Left cardiac atrium (tissue), 4 donors: ENCODE results near the gene CCNF. TPM values are rescaled to one million over a fixed set of nuclear protein-coding genes. Genes with fewer than 3 reads are reported as not detected.
"Not testable (repeated sequence)": the region's sequence is repeated elsewhere in the genome, so short reads cannot be mapped to it uniquely, and the experiment has no call there.

ENCODE experiments used
- ATAC-seq, 2 donors: fragments of 200-7000 bp; cut with Tn5 transposase; one replicate each; pipeline ENCODE4 v1.9.1; 2020; ENCODE audit warnings: mild to moderate bottlenecking in 2 of 2, moderate library complexity in 2 of 2
- DNase-seq: peaks from one replicate; pipeline ENCODE4 v3.0.0-alpha.2; 2020
- intact Hi-C, 2 donors: fragments of 100-400 bp; cut with DNase I; formaldehyde crosslinking; loops; one replicate each; pipeline versions ENCODE4 v1.14.1 to v1.15.1; 2022 to 2023
- total RNA-seq, 2 donors: library from RNA; stranded (reverse); fragmentation: NEBNext Ultra II Directional; extraction: Animal tissue kit (Norgen Biotek cat#: 25700); gene quantifications; one replicate each; pipeline ENCODE4 v1.2.1, GENCODE V29; 2021
- donor health status: DM: no; HTN: yes; CAD: no.
- donor health status: DM: no; HTN: yes; CAD: no; lungs with severe emphysema.
- donor health status: DM: yes; HTN: yes; CAD: no.
- donor health status: Dilated cardiomyopathy.

The CCNF gene
- total RNA-seq, 2 donors from 2014 or later, result 1.6 to 2.1 TPM

DNA sequence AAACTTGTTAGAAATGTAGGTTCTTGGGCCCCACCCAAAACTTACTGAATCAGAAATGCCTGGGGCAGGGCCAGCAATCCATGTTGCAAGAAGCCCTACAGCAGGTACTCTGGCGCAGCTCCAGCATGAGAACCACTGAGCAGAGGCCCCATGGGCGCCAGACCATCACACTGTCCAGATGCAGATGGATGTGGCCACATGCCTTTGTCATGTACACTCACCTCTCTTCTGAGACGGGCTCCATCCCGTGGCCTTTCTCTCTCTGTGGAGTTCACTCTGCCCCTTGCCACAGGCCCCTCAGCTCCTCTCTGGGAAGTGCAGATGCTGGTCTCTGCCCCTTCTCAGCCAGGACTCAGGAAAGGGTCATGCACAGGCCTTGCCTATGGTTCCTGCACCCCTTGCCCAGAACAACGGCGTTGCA, 2.3 kb upstream of the CCNF start:
- intact Hi-C loops, result loop anchor here in 1 of 2 donors (10.0 kb wide), 1 partner anchor 68 kb away; no protein-coding TSS in a partner anchor
- ATAC-seq, result no peak
- no peak for DNase-seq

DNA sequence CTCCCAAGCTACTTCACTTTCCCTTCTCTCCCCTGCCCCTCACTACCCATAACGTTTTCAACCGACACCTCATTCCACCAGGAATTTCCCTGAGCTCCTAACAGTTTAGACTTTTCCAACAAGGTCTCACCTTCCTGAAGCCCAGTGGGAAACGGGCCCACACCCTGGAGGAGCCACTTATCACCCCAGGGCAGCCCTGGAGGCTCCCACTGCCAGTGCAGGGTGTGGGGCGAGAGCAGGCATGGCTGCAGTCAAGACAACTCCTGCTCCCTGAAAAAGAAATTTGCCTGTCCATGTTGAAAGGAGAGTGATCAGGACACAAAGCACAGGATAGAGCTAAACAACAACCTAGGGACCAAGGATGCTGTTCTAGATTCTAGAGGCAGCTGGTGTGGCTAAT, 1.7 kb upstream of the CCNF start:
- intact Hi-C loops, result loop anchor here in 1 of 2 donors (10.0 kb wide), 1 partner anchor 67 kb away; no protein-coding TSS in a partner anchor
- DNase-seq (no peak), ATAC-seq (no peak)

DNA sequence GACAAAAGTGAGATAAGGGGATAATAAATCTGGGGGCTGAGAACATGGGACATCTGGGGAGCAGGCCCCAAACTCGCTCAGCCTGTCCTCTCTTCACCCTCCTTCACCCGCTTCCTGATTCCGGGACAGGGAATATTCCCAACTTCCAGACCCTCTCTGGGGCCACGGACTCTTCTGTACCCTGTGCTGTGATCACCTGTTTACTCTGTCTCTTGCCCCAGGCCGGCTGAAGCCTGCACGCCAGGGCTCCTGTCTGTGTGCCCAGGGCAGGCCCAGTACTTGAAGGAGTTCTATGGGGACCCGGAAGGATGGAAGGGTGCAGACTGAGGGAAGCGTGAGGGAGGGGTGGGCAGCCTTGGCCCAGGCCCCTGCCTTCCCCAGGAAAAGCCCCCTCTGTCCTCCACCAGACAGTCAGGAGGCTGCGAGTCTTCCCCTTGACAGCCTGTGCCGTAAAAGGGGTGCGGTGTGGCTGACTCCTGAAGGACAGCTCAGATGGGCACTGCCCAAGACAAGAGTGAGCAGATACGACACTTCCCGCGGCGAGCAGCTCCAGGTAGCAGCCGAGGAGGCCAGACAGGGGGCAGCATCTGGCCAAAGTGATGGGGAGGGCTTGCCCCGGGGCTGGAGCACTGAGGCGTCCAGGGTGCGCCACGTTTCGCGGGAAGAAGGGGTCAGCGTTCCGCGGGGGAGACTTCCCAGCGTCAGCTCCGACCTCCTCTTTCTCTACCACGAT, 1.0 kb upstream of the CCNF start:
- DNase-seq (peak; percentile 43), ATAC-seq (peak; percentile 17 to 39)
- intact Hi-C loops, result loop anchor here in 1 of 2 donors (10.0 kb wide), 1 partner anchor 67 kb away; no protein-coding TSS in a partner anchor

DNA sequence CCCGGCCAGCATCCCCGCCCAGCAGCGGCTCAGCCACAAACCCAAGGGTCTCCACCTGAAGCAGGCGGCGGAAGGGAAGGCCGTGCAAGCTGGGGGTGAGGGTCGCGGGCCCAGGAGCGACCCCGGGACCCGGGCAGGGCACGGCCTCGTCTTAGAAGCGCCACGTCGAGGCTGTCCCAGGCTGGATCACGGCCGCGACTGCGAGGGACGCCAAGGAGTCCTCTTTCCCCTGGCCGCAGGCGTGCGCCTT, 538 bp upstream of the CCNF start:
- intact Hi-C loops, result loop anchor here in 1 of 2 donors (10.0 kb wide), 1 partner anchor 66 kb away; no protein-coding TSS in a partner anchor
- DNase-seq, result no peak
- ATAC-seq, result peak; percentile 47 to 48

DNA sequence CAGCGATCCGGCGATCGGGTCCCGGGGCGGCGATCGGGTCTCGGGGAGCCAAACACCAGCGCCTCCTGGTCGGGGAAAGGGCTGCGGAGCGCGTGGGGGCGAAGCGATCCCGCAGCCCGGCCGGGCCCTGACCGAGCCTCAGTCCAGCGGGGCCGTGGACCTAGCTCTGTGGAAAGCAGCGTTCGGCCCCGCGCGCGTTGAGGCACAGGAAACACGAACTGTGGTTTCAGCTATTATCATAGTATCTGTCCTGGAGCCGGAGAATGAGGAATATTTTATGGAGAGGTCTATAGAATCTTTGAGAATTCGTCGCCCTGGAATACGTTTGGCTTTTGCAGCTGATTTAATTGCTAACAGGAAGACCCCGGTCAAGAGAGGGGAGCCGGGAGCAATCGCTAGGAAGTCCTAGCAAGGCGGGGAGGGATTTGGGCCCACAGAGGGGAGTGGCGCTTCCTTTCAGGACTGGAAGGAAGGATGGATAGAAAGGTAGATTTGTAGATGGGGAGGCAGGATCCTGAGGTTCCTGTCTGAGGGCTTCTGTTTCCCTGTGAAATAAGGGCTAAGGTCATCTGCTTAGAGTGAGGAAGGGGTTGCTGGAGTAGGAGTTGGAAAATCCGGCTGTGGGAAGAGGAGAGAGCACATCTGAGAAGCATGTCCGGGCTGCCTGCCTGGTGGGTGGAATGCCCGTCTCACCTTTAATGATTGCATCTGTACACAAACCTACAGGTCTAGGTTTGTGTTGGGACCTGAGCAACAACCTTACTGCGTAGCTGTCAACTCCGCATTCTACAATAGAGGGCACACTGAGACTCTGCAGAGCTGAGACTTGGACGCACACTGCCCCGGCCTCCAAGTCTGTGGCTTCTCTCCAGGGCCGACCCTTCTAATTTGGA, 770 bp downstream of the CCNF start:
- DNase-seq (no peak), ATAC-seq (peak; percentile 7 to 16)
- intact Hi-C loops, result loop anchor here in 1 of 2 donors (10.0 kb wide), 1 partner anchor 65 kb away; no protein-coding TSS in a partner anchor

DNA sequence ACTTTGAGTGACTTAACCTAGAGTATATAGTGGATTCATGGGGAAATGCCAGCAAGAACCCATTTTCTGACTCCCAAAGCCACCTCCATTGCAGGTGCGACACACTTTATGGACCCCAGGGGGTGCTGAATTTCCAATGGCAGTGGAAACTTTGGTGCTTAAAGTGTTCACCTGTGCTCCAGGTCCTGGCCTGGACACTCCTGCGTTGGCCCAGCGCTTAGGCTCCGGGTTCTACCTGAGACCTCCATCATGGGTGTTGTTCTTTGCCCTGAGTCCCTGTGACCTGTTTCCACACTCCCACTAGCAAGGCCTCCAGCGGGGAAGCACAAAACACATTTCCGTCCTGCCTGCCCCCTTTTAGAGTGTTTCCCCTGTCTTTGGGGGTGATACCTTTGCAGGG, 3.0 kb downstream of the CCNF start:
- intact Hi-C loops, result no loop called here
- DNase-seq, result no peak
- no peak for ATAC-seq

DNA sequence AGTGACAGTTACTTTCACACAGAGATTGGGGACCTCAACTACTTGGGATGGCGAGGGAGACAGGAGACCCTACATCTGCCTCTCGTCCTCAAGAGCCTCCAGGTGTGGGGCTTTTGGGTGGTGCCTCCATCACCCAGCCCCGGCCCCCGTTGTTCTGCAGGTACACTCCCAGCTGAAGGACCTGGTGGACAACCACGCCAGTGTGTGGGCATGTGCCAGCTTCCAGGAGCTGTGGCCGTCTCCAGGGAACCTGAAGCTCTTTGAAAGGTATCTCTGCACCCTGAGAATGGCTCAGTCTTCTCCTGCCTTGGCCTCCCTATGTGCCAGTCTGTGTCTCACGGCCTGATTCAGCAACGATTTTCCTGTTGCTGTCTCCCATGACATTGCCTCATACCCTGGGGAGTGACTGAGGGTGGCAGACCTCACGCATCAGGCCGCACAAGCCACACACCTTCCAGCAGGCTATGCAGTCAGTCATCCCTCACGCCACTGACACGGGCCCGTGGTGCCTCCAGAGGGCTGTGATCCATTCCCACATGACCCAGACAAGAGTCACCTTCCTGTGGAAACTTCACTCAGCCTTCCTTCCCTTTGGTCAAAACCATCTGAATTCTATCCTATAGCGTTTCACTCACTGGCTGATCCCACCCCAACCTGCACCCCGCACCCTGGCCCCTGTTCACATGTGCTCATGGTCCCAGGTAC, 3.7 kb downstream of the CCNF start:
- DNase-seq (no peak), ATAC-seq (no peak)
- intact Hi-C loops, result no loop called here

DNA sequence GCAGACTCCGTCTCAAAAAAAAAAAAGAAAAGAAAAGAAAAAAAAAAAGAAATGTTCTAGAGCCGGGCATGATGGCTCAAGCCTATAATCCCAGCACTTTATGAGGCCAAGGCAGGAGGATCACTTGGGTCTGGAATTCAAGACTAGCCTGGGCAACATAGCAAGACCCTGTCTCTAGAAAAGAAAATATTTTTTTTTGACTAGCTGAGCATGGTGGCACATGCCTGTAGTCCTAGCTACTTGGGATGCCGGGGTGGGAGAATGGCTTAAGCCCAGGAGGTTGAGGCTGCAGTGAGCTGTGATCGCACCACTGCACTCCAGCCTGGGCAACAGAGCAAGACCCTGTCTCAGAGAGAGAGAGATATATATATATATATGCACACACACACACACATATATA, 6.0 kb downstream of the CCNF start:
- intact Hi-C loops, ATAC-seq, DNase-seq: not testable (repeated sequence)

DNA sequence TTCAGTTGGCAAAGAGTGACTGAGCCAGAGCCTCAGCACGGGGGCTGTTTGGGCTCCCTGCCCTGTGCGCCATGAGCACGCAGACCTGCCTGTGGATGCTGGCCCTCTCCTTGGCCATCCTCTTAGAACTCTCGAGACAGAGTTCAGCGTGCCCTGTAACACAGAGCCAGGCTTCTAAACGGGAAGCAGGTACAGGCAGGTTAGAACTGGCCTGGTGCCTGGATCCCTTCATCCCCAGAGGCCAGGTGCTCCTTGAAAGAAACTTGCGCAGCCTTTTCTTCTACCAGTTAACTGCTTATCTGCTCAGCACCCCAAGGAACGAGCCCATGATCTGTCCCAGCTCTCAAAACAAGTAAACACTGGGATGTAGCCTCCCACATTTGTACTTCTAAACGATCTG, 6.9 kb downstream of the CCNF start:
- no peak for DNase-seq
- intact Hi-C loops, result no loop called here

DNA sequence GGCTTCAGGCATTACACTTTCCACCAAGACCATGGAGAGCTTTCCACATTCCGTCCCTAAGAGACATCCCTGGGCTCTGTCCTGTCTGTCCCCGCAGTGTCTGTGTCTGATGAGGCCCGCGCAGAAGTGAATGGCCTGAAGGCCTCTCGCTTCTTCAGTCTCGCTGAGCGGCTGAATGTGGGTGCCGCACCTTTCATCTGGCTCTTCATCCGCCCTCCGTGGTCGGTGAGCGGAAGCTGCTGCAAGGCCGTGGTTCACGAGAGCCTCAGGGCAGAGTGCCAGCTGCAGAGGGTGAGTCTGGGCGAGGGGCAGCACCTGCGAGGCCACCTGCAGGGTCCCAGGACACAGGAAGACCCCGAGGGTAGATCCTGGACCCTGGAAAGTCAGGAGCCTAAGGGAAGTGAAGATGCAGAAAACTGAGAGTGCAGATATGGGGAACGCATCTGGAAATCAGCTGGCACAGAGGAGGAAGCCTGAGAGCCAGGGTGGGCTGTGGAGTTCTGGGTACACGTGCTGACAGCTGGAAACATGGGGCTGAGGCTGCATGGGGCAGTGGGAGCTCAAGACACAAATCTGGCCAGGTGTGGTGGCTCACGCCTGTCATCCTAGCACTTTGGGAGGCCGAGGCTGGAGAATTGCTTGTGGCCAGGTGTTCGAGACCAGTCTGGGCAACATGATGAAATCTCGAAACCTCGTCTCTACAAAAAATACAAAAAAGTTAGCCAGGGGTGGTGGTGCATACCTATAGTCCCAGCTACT, 8.0 kb downstream of the CCNF start:
- no peak for DNase-seq
- intact Hi-C loops, result no loop called here
- ATAC-seq, result no peak

More for the DNA sequence above, 6.9 kb downstream of the CCNF start:
- ATAC-seq, result no peak

DNA sequence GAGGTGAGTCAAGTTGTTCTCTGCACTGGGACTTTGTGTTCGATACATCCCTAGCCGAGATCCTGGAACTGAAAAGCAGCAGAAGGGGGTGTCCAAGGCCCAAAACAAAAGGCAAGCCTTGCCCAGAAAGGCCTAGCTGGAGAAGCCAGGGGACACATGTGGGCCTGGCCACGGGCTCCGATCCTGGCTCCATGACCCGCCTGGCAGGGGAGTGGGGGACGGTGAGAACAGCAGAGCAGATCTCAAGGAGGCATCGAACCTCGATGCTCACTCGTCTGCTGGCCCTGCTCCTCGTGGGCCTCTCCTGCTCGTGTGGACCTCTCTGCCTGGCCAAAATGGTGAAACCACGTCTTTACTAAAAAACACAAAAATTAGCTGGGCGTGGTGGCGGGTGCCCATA, 8.9 kb downstream of the CCNF start:
- no peak for DNase-seq
- intact Hi-C loops, result no loop called here

DNA sequence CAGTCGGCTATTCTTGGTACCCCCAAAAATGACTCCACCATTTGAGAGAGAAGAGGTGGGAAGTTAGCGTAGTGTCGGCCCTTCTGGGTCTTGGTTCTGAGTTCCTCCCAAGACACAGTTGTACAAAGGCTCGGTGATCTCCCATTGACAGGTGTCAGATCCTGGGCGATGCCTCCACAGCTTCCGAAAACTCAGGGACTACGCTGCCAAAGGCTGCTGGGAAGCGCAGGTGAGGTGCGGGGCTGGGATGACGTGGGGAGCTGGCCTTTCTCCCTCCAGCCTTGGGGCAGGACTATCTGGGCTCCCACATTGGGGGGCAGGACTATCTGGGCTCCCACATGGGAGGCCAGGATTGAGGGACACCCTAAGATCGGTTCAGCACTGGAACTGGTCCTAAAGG, 10.4 kb downstream of the CCNF start:
- intact Hi-C loops, result no loop called here
- ATAC-seq, result no peak
- DNase-seq, result no peak

More for the DNA sequence above, 8.9 kb downstream of the CCNF start:
- ATAC-seq, result no peak

DNA sequence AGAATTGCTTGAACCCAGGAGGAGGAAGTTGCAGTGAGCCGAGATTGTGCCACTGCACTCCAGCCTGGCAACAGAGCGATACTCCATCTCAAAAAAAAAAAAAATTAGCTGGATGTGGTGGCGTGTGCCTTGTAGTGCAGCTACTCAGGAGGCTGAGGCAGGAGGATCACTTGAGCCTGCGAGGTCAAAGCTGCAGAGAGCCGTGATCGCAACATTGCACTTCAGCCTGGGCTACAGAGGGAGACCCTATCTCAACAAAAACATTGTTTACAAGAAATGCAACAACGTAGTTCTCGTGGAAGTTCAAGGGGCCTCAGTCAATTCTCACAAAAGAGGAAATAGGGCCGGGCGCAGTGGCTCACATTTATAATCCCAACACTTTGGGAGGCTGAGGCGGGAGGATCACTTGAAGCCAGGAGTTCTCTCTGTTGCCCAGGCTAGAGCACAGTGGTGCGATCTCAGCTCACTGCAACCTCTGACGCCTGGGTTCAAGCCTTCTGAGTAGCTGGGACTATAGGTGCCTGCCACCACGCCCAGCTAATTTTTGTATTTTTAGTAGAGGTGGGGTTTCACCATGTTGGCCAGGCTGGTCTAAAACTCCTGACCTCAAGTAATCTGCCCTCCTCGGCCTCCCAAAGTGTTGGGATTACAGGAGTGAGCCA, 12.0 kb downstream of the CCNF start:
- intact Hi-C loops, DNase-seq, ATAC-seq: not testable (repeated sequence)

DNA sequence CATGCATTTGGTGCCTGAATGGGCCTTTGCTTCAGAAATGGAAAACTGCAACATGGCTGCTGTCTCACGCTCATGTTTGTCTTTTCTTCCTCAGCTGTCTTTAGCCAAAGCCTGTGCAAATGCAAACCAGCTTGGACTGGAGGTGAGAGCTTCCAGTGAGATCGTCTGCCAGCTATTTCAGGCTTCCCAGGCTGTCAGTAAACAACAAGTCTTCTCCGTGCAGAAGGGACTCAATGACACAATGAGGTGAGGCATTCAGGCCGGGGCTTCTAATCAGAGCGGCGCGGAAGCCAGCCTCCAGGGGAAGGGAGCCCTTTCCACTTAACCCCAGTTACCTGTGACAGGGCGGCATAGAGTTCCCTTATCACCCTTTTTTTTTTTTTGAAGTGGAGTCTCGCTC, 14.3 kb downstream of the CCNF start:
- DNase-seq (peak; percentile 2), ATAC-seq (no peak)
- intact Hi-C loops, result no loop called here

DNA sequence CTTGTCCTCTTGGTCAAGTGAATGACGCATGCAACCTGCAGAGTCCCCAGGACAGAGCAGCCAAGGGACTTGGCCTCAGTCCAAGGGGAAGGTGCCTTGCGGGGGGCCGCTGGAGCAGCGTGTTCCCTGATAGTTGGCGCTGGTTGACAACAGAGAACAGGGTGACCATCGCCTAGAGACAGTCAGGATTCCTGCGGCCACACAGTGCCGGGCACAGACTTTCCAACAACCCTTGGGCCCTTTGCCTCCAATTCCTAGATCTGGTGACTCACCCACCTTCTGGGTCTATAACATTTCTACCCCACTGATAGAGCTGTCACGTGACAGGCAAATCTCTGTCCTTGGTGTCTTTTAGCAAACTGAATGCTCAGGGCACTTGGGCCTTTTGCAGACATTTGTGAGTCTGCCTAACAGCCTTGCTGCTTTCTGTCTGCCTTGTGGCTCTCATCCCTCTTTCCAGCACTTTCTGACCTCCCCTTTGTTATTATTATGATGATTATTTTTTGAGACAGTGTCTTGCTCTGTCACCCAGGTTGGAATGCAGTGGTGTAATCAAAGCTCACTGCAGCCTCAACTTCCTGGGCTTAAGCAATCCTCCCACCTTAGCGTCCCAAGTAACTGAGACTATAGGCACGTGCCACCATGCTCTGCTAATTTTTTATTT, 18.8 kb downstream of the CCNF start:
- intact Hi-C loops, result no loop called here
- no peak for DNase-seq
- ATAC-seq, result no peak

DNA sequence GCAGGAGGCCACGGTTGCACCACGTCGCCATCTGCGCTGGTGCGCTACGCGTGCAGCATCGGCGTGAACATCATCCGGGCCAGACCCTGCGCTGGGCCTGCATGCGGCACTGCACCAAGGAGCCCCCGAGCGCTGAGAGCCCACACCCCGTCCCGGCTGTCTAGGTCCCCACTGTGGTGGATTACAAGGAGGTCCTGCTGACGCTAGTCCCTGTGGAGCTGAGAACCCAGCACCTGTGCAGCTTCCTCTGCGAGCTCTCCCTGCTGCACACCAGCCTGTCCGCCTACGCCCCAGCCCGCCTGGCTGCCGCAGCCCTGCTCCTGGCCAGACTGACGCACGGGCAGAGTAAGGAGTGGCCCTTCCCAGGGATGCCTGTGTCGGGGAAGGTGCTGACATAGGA, 19.9 kb downstream of the CCNF start:
- intact Hi-C loops, result no loop called here
- DNase-seq (no peak), ATAC-seq (no peak)

DNA sequence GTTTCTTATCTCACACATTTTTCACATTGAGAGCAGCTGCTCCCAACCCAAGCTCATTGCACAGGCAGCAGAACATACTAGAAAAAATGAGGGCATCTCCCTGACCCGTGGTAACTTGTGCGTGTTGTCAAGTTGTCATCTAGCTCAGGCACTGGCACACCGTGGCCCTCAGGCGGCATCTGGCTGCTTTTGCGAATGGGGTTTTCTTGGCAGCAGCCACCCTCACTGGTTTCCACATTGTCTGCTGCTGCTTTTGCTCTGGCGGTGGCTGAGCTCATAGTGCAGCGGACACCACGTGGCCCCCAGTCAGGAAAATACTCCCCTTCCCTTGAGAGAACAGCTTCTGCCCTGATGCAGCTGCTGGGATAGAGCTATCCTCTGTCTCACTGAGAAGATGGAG, 21.3 kb downstream of the CCNF start:
- DNase-seq (no peak), ATAC-seq (peak in 1 of 2 donors; percentile 31)

DNA sequence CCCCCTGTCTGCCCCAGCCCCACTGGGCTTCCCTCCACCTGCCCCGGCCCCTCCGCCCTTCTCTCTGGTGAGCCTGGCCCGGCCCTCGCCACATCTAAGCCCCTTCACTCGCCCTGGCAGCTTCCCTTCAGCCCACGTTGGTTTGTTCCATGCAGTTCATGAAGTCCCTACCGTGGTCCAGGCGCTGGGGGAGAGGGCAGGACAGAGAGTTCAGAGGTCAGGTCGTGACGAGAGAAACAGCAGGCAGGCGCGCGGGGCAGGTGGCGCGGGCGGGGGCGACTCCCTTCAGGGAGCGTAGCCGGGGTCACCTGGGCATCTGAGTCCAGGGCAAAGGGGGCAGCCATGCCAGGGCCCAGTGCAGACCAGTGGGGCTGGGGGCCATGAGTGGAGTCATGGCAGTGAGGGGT, 21.7 kb downstream of the CCNF start:
- no peak for DNase-seq
- intact Hi-C loops, result no loop called here
- ATAC-seq, result no peak

More for the DNA sequence above, 21.3 kb downstream of the CCNF start:
- intact Hi-C loops, result no loop called here
